LNCAP (cell line): Measurements from ENCODE around the gene EXOC7.

Source experiments
- TF ChIP-seq, protein P1 (sequence below): fragments of 450-650 bp; IDR thresholded peaks from 2 replicates; pipeline ENCODE4 v1.5.1; 2017; ENCODE audit warnings: mild to moderate bottlenecking

EXOC7 gene

DNA sequence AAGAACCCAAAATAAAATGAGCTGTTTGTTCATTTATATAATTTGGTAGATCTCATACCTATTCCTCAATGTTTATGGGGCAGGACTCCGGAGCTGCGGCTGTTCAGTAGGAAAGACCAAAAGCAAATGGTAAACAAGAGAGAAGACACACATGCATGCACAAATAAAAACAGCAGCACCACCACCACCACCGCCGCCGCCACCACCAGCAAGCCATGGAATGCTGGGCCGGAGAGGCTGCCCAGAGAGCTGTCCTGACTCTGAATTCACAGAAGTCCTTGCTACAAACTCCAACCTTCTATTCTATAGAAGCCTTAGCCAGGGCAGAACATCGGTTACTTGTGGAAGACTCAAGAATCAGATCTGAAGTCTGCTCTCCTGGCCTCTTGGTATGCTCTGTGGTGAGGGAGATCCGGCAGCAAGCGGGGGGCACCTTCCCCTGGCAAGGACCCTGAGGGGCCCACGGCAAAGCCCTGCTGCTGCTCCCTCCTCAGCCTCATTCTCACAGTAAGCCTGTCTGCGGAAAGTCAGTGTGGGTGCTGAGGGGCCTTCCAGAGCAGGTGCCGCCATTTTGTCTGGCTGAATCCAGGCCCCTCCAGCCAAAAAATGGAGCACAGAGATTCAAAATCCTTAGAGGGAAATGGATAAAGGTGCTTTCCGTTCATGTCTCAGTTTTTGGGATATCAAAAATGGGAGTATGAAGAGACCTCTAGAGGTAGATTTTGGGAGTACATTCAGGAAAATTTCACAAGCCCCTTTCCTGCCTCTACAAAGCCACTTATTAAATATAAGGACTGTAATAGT lies 43.8 kb upstream of the EXOC7 start:
- TF ChIP-seq, protein P1, sequence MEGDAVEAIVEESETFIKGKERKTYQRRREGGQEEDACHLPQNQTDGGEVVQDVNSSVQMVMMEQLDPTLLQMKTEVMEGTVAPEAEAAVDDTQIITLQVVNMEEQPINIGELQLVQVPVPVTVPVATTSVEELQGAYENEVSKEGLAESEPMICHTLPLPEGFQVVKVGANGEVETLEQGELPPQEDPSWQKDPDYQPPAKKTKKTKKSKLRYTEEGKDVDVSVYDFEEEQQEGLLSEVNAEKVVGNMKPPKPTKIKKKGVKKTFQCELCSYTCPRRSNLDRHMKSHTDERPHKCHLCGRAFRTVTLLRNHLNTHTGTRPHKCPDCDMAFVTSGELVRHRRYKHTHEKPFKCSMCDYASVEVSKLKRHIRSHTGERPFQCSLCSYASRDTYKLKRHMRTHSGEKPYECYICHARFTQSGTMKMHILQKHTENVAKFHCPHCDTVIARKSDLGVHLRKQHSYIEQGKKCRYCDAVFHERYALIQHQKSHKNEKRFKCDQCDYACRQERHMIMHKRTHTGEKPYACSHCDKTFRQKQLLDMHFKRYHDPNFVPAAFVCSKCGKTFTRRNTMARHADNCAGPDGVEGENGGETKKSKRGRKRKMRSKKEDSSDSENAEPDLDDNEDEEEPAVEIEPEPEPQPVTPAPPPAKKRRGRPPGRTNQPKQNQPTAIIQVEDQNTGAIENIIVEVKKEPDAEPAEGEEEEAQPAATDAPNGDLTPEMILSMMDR: peak; percentile 57

DNA sequence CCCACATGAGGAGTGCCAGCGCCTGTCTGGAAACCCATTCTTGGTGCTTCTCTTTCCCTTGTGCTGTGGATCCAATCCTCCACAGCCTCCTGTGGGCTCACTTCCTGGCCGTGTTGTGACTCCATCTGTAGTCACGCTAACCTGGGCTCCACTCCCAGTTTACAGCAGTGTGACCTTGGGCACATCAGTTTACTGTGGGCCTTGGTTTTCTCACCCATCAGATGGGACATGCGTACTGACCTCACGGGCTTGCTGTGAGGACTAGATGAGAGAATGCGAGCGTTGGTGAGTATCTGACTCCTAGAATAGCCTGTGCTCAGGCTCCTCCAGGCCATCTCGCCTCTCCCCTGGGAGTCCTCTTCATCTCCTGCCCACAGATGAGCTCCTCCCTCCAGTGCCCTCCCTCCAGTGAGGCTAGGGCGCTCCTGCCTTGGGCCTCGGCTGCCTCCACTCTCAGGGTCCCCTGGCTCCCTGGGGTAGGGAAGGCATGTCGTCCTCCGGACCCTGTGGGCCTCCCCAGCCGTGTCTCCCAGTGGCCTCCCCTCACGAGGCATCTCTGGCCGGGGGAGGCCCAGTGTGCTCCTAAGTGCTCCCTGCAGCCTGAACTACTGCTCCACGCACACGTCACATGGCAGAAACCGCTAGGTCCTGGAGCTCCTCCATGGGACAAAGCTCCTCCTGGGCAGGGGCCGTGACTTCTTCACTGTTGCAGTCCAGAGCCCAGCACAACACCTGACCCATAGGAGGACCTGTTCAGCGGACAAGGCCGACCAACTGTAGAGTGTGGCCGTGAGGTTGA lies 42.7 kb upstream of the EXOC7 start:
- TF ChIP-seq, protein P1: no peak

DNA sequence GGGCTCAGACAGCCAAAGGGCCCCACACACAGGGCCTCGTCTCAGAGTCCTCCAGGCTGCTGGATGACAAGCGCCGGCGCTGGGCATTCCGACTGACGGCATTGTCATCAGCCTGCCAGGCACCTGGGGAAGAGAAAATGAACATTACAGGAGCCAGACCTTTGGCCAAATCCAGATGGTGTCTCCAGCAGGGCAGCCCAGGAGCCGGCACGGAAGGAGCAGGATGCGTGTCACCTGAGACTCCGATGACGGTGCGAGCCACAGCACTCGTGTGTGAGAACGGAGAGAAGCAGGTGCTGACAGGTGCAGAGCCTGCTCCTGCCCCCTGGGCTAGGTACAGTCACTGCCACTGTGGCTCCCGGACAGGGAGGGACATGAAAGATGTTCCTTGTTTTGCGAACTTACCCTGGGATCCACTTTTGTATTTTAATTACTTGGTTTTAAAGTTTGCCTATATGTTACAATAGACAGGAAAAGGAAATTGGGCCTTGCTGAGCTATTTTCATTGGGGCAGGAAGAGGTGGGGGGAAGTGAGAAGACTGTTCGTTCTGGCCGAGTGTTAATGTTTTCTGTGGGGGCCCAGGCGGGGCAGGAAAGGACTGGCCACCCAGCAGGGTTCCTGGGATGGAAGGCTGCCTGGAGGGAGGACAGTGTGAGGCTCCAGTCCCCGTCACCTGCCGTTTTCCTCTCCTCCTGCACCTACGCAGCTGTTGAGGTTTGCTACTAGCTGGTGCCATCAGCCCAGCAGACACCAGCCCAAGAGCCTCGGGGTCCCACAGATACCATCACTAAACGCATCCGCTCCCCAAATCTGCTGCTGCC lies 41.9 kb upstream of the EXOC7 start:
- TF ChIP-seq, protein P1: no peak

DNA sequence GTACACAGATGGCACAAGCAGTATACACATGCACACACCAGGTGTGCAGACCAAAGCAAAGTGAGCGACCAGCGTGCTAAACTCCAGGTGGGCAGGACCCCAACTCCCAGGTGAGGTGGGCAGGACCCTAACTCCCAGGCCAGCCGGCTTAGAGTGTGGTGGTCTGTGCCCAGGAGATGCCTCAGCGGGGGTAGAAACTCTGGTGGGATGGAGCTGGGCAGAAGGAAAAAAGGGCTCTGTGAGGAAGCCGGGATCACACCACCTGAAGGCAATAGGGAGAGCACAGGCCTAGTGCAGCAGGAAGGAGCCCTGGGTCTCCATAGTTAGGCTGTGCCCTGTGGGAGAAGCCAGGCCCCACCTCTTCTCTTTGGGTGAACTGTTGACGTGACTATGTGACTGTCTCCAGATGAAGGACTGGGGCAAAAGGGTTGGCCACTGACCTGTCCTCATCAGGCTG lies 39.0 kb upstream of the EXOC7 start:
- TF ChIP-seq, protein P1: no peak

DNA sequence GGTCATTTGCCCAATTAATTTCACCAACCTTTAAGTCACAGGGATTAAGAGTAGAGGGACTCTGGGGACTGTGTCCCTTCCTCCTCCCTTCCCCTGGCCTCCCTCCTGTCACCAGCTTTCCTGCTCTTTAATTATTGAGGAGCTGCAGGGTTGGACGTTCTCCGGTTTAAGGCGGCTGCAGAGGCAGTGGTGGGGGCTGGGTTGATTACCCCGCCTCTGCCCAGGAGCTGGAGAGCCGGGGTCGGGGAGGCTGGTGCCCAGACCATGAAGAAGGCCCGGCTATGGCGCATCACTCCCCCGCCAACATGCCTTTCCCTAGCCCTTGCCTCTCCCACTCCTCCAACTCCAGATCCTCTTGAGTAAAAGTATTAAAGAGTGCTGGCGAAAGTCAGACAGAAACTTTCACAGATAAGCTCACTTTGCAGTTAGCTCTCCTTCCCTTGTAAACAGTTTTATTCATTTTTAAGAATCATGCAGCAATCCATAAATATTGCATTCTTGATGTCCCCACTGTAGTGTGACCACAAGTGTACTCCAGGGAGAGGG lies 38.5 kb upstream of the EXOC7 start:
- TF ChIP-seq, protein P1: no peak

DNA sequence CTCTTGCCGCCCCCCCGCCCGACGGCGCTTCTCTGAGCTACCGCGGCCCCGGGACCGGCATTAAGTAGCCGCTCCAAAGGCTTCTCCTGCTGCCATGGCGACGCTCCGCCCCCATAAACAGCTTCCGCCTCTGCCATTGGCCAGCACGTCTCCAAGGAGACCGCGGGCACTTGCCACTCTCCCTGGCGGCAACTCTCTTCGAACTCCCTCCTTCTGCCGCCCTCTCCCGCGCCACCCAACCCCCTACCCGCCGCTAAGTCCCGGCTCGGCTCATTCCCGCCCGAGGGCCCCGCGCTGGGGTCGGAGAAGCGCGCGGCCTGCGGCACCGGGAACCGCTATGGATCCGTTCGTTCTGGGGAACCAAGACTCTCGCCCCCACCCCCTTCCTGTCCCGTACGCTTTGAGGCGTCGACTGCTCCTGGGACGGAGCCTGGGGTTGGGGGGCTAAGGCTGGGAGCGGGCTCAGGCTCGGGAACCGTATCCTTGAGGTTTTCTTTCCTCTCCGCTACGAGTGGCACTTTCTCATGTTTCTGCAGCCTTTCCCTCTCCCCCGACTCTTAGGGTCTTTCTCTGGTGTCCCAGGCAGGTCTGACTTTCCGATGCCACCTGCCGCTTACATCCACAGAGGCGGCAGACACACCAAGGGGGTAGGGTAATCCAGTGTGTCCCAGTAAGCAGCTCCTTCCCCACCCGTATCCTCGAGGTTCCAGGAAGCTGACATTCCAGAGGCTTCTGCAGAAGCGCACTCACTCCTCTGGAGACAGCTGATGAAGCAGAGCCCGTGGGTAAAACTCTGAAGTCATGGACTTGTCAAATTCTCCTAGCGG lies 37.8 kb upstream of the EXOC7 start, which contains the start of gene FOXJ1:
Gene FOXJ1 (minus strand): TSS at position 34 of the 827 bp plus-strand sequence. CDS start 850 bp downstream, outside the sequence.
- TF ChIP-seq, protein P1: no peak
